ENCODE measurements around the gene ROBO2.

DNA sequence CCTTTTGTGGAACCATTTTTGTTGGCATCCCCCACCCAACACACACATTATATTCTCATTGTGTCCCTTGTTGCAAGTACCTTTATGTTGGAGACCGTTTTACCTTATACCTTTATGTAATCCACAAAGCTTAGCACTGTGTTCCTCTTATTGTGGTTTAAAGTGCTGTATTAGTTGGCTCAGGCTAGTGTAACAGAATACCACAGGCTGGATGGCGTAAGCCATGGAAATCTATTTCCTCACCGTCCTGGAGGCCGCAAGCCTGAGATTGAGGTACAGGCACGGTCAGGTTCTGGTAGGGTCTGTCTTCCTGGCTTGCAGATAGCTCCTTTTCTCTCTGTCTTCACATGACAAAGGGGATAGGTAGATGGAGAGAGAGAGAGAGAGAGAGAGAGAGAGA is 302.8 kb downstream of the ROBO2 start:
- TF ChIP-seq, protein P1, sequence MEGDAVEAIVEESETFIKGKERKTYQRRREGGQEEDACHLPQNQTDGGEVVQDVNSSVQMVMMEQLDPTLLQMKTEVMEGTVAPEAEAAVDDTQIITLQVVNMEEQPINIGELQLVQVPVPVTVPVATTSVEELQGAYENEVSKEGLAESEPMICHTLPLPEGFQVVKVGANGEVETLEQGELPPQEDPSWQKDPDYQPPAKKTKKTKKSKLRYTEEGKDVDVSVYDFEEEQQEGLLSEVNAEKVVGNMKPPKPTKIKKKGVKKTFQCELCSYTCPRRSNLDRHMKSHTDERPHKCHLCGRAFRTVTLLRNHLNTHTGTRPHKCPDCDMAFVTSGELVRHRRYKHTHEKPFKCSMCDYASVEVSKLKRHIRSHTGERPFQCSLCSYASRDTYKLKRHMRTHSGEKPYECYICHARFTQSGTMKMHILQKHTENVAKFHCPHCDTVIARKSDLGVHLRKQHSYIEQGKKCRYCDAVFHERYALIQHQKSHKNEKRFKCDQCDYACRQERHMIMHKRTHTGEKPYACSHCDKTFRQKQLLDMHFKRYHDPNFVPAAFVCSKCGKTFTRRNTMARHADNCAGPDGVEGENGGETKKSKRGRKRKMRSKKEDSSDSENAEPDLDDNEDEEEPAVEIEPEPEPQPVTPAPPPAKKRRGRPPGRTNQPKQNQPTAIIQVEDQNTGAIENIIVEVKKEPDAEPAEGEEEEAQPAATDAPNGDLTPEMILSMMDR (IDR thresholded peaks at IDR 0.05) = no peak
- TF ChIP-seq EP300 (IDR thresholded peaks at IDR 0.05; ENCODE audit: low read depth) = no peak
- TF ChIP-seq POLR2A (IDR thresholded peaks at IDR 0.05) = no peak
- TF ChIP-seq POLR2AphosphoS5 (IDR thresholded peaks at IDR 0.05) = no peak
